Right lobe of liver (tissue), 6 donors: Measurements from ENCODE around the gene PTPRM. TPM values are rescaled to one million over a fixed set of nuclear protein-coding genes. Genes with fewer than 3 reads are reported as not detected.

Experiments used
- ATAC-seq, 4 donors: fragments of 200-7000 bp; cut with Tn5 transposase; one replicate each; pipeline ENCODE4 v1.9.1; 2020; ENCODE audit warnings: mild to moderate bottlenecking in 4 of 4, moderate library complexity in 4 of 4
- DNase-seq, 3 donors: peaks; one replicate each; pipeline ENCODE4 v3.0.0-alpha.2; 2020
- H3K27ac ChIP-seq, 3 donors: fragments of 200-600 bp; one replicate each; pipeline ENCODE4 v1.8.0; 2022
- H3K27me3 ChIP-seq, 2 donors: fragments of 200-600 bp; one replicate each; pipeline ENCODE4 v1.8.0; 2022
- H3K36me3 ChIP-seq, 4 donors: fragments of 200-600 bp; sonication (generic) in 1 of 4; one replicate each; pipeline versions ENCODE4 v1.5.1 to v1.8.0; 2017 to 2022; ENCODE audit warnings: control low read depth in 1 of 4
- H3K4me1 ChIP-seq, 4 donors: fragments of 200-600 bp; sonication (generic) in 1 of 4; one replicate each; pipeline versions ENCODE4 v1.5.1 to v1.8.0; 2017 to 2022; ENCODE audit warnings: control low read depth in 1 of 4
- H3K4me3 ChIP-seq, 3 donors: fragments of 200-600 bp; one replicate each; pipeline ENCODE4 v1.8.0; 2022
- H3K9me3 ChIP-seq, 4 donors: fragments of 200-600 bp; sonication (generic) in 1 of 4; one replicate each; pipeline versions ENCODE4 v1.5.1 to v1.8.0; 2017 to 2022; ENCODE audit warnings: control low read depth in 1 of 4
- POLR2A ChIP-seq: fragments of 450-650 bp; IDR thresholded peaks from one replicate; pipeline ENCODE4 v1.6.1; 2017; ENCODE audit warnings: antibody characterized with exemption, mild to moderate bottlenecking
- WGBS: methylation state at CpG from one replicate; pipeline ENCODE4 v1.1.6; 2018; ENCODE audit warnings: low coverage, low lambda C conversion rate; ENCODE audit not compliant: insufficient coverage; ENCODE audit errors: missing lambda C conversion rate; 5-methylcytosine and 5-hydroxymethylcytosine counted together
- intact Hi-C, 2 donors: fragments of 100-400 bp; cut with DNase I; formaldehyde crosslinking; loops; one replicate each; pipeline versions ENCODE4 v1.11.2 to v1.14.1; 2022
- total RNA-seq, 6 experiments: library from RNA; depleted of rRNA in 2 of 6; stranded (reverse); fragments of >200 nt in 2 of 6; fragmentation: NEBNext Ultra II Directional in 3 of 6; extraction: Animal tissue kit (Norgen Biotek cat#: 25700) in 3 of 6; gene quantifications; one replicate each; pipeline versions ENCODE4 v1.1.0 to v1.2.4, GENCODE V29; 2016 to 2023
- TF ChIP-seq, protein P1 (sequence below), 4 donors: fragments of 200-600 bp in 3 of 4; fragments of 450-650 bp in 1 of 4; IDR thresholded peaks; one replicate each; pipeline versions ENCODE4 v1.5.1 to v1.8.0; 2016 to 2022; ENCODE audit warnings: antibody characterized with exemption in 4 of 4, mild to moderate bottlenecking in 2 of 4
- donor health status: DM: no; HTN: yes; CAD: no.
- donor health status: DM: no; HTN: no; CAD: no.
- donor health status: DM: no; HTN: no; CAD: no.
- donor health status: DM: no; HTN: yes; CAD: no.
- donor health status: DM: no; HTN: yes; CAD: no.

PTPRM gene
- total RNA-seq, 6 experiments from 2014 or later, result 15.1 to 45.7 (median 26.5) TPM

GRCh38 chr18:7814754-7815315 is 247.7 kb downstream of the PTPRM start:
- Histone ChIP-seq H3K9me3 (no peaks in the 10 kb centered on the region), H3K4me3 (no peak overlapping the region), H3K4me1 (no peaks in the 10 kb centered on the region), H3K27me3 (no peaks in the 10 kb centered on the region), H3K27ac (no peak overlapping the region), H3K36me3 (no peaks in the 10 kb centered on the region)
- WGBS, result 96% methylated on average over 5 of the region's 5 CpGs
- intact Hi-C loops, result no loop called here
- TF ChIP-seq, protein P1, sequence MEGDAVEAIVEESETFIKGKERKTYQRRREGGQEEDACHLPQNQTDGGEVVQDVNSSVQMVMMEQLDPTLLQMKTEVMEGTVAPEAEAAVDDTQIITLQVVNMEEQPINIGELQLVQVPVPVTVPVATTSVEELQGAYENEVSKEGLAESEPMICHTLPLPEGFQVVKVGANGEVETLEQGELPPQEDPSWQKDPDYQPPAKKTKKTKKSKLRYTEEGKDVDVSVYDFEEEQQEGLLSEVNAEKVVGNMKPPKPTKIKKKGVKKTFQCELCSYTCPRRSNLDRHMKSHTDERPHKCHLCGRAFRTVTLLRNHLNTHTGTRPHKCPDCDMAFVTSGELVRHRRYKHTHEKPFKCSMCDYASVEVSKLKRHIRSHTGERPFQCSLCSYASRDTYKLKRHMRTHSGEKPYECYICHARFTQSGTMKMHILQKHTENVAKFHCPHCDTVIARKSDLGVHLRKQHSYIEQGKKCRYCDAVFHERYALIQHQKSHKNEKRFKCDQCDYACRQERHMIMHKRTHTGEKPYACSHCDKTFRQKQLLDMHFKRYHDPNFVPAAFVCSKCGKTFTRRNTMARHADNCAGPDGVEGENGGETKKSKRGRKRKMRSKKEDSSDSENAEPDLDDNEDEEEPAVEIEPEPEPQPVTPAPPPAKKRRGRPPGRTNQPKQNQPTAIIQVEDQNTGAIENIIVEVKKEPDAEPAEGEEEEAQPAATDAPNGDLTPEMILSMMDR (IDR thresholded peaks at IDR 0.05), result no peak
- TF ChIP-seq POLR2A, result no peak
- ATAC-seq (no peak), DNase-seq (no peak)

GRCh38 chr18:7815787-7816186 is 248.7 kb downstream of the PTPRM start:
- H3K9me3 ChIP-seq, result no peaks in the 10 kb centered on the region
- H3K27ac ChIP-seq, result no peak overlapping the region
- ATAC-seq (no peak), DNase-seq (no peak)
- H3K4me3 ChIP-seq, result no peak overlapping the region
- H3K4me1 ChIP-seq, result no peaks in the 10 kb centered on the region
- no peaks in the 10 kb centered on the region for H3K27me3 ChIP-seq
- intact Hi-C loops, result no loop called here
- H3K36me3 ChIP-seq, result no peaks in the 10 kb centered on the region
- WGBS, result no CpG with 5 or more reads among the region's 2 CpGs
- TF ChIP-seq, protein P1 (IDR thresholded peaks at IDR 0.05), result no peak
- no peak for TF ChIP-seq POLR2A

- WGBS, result 54% methylated on average over 7 of the region's 8 CpGs
- no peaks in the 10 kb centered on the region for H3K27me3 ChIP-seq
- DNase-seq (no peak), ATAC-seq (peak in 1 of 4 donors; percentile 49)
- TF ChIP-seq POLR2A, result no peak
- TF ChIP-seq, protein P1 (IDR thresholded peaks at IDR 0.05), result no peak
- no peaks in the 10 kb centered on the region for H3K4me1 ChIP-seq
- no peak overlapping the region for H3K27ac ChIP-seq
- no peaks in the 10 kb centered on the region for H3K9me3 ChIP-seq
- no peak overlapping the region for H3K4me3 ChIP-seq
- intact Hi-C loops, result no loop called here
- no peaks in the 10 kb centered on the region for H3K36me3 ChIP-seq
These were observed 250.6 kb downstream of the PTPRM start for GRCh38 chr18:7817575-7818230.

- 78% methylated on average over 1 of the region's 1 CpG for WGBS
- H3K27ac ChIP-seq, result no peak overlapping the region
These were observed 254.7 kb downstream of the PTPRM start for GRCh38 chr18:7821784-7822183.

More at GRCh38 chr18:7821784-7822183, 254.7 kb downstream of the PTPRM start:
- H3K36me3 ChIP-seq, result no peaks in the 10 kb centered on the region
- intact Hi-C loops, result no loop called here
- no peak for TF ChIP-seq POLR2A
- TF ChIP-seq, protein P1 (IDR thresholded peaks at IDR 0.05), result no peak
- no peaks in the 10 kb centered on the region for H3K4me1 ChIP-seq
- no peak overlapping the region for H3K4me3 ChIP-seq
- no peaks in the 10 kb centered on the region for H3K9me3 ChIP-seq
- ATAC-seq (no peak), DNase-seq (no peak)
- H3K27me3 ChIP-seq, result no peaks in the 10 kb centered on the region
